Activated naive CD8-positive, alpha-beta T cell (primary cell): ENCODE data around the gene NCOA3.
A peak's percentile ranks its signal among the peaks of the same experiment; 100 is the strongest.

ENCODE experiments used
- H3K27ac Mint-ChIP-seq: one replicate; pipeline ENCODE4 v1.8.0; 2021; ENCODE audit warnings: mixed read lengths
- H3K27me3 Mint-ChIP-seq: one replicate; pipeline ENCODE4 v1.8.0; 2021; ENCODE audit warnings: mixed read lengths
- H3K36me3 Mint-ChIP-seq: one replicate; pipeline ENCODE4 v1.8.0; 2021; ENCODE audit warnings: mixed read lengths
- H3K4me1 Mint-ChIP-seq: one replicate; pipeline ENCODE4 v1.8.0; 2021; ENCODE audit warnings: low read depth, mixed read lengths
- H3K4me3 Mint-ChIP-seq: one replicate; pipeline ENCODE4 v1.8.0; 2021; ENCODE audit warnings: mild to moderate bottlenecking, mixed read lengths
- H3K9me3 Mint-ChIP-seq: one replicate; pipeline ENCODE4 v1.8.0; 2021; ENCODE audit warnings: low read depth, mixed read lengths

NCOA3 gene

DNA sequence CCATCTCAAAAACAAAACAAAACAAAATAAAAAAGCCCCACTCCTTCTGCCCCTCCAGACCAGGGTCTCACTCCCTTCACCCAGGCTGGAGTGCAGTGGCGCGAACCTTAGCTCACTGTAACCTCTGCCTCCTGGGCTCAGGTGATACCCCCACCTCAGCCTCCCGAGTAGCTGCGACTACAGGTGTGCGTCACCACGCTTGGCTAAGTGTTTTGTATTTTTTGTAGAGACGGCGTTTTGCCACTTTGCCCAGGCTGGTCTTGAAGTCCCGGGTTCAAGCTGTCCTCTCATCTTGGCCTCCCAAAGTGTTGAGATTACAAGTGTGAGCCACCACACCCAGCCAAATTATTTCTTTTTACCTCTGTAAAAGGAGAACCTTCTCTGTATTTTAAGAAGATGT, 110.1 kb downstream of the NCOA3 start:
- no peaks in the 10 kb centered on the region for H3K9me3 Mint-ChIP-seq
- peak overlapping the region; percentile 97 for H3K27ac Mint-ChIP-seq
- peaks cover 16% of the 10 kb centered on the region for H3K36me3 Mint-ChIP-seq
- peaks cover 82% of the 10 kb centered on the region for H3K4me1 Mint-ChIP-seq
- peak overlapping the region; percentile 53 for H3K4me3 Mint-ChIP-seq
- H3K27me3 Mint-ChIP-seq: no peaks in the 10 kb centered on the region

DNA sequence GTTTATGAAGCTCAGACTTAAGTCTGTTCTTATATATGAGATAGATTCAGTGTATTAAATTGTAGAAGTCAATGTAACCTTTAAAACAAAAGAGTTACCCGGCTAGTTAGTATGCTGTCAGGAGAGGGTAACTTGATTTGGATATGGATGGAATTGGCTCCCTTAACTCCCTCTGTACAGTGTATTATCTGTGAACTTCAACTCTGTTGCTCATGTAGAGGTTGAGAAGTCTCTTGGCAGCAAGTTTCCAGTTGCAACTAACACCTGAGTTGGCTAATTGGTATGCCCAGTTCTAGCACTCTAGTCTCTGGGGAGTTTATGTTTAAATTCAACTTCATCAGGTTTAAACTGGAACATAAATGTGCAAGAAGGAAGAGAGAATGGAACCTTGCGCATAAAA, 111.0 kb downstream of the NCOA3 start:
- Mint-ChIP-seq H3K27ac (peak overlapping the region; percentile 97), H3K36me3 (peaks cover 14% of the 10 kb centered on the region)

DNA sequence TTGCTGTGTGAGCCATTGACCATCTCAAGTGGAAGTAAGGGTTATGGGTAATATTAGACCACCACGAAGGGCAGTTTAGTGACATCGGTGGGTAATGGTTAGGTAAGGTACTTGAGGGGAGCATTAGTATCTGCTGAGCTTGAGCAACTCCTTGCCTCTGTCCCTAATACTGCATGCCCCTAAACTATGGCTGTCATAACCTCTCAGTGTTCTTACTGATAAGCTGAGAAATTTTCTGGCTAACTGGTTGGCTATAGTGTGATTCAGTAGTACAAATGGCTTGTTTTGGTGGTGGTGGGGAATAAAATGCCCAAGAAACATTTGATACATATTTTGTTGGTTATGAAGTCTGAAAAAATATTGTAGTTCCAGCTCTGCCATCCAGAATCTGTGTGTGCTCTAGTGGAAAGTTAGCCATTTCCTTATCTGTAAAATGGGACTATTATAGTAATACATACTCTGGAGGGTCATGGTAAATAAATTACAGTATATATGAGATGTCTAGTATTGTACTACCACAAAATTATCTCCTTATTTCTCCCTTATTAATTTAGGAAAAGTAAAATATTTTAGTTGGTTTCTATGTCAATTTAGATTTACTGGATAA, 113.1 kb downstream of the NCOA3 start:
- peaks cover 67% of the 10 kb centered on the region for H3K4me1 Mint-ChIP-seq
- no peaks in the 10 kb centered on the region for H3K27me3 Mint-ChIP-seq
- peaks cover 11% of the 10 kb centered on the region for H3K36me3 Mint-ChIP-seq
- H3K4me3 Mint-ChIP-seq: no peak overlapping the region
- H3K9me3 Mint-ChIP-seq: no peaks in the 10 kb centered on the region
- peak overlapping the region; percentile 89 for H3K27ac Mint-ChIP-seq

More for the DNA sequence above, 111.0 kb downstream of the NCOA3 start:
- no peaks in the 10 kb centered on the region for H3K27me3 Mint-ChIP-seq
- peaks cover 82% of the 10 kb centered on the region for H3K4me1 Mint-ChIP-seq
- H3K4me3 Mint-ChIP-seq: peak overlapping the region; percentile 53
- no peaks in the 10 kb centered on the region for H3K9me3 Mint-ChIP-seq

GRCh38 chr20:47618479-47618878, 116.8 kb downstream of the NCOA3 start:
- Mint-ChIP-seq H3K36me3 (peaks cover 12% of the 10 kb centered on the region), H3K27ac (peak overlapping the region; percentile 41), H3K4me1 (peaks cover 48% of the 10 kb centered on the region), H3K9me3 (no peaks in the 10 kb centered on the region), H3K4me3 (no peak overlapping the region), H3K27me3 (no peaks in the 10 kb centered on the region)

GRCh38 chr20:47620808-47621805, 119.4 kb downstream of the NCOA3 start:
- Mint-ChIP-seq H3K36me3 (peaks cover 12% of the 10 kb centered on the region), H3K27ac (peak overlapping the region; percentile 79)

GRCh38 chr20:47622118-47622665, 120.5 kb downstream of the NCOA3 start:
- H3K36me3 Mint-ChIP-seq: peaks cover 9% of the 10 kb centered on the region
- H3K4me1 Mint-ChIP-seq: peaks cover 25% of the 10 kb centered on the region
- H3K9me3 Mint-ChIP-seq: no peaks in the 10 kb centered on the region
- H3K4me3 Mint-ChIP-seq: no peak overlapping the region
- H3K27ac Mint-ChIP-seq: peak overlapping the region; percentile 73
- H3K27me3 Mint-ChIP-seq: no peaks in the 10 kb centered on the region

More at GRCh38 chr20:47620808-47621805, 119.4 kb downstream of the NCOA3 start:
- Mint-ChIP-seq H3K27me3 (no peaks in the 10 kb centered on the region), H3K4me1 (peaks cover 34% of the 10 kb centered on the region), H3K4me3 (no peak overlapping the region), H3K9me3 (no peaks in the 10 kb centered on the region)

- Mint-ChIP-seq H3K27me3 (no peaks in the 10 kb centered on the region), H3K4me1 (peaks cover 19% of the 10 kb centered on the region), H3K27ac (no peak overlapping the region), H3K4me3 (no peak overlapping the region), H3K36me3 (peaks cover 7% of the 10 kb centered on the region), H3K9me3 (no peaks in the 10 kb centered on the region)
These were observed 121.5 kb downstream of the NCOA3 start for GRCh38 chr20:47623206-47623605.

GRCh38 chr20:47627540-47627939, 125.9 kb downstream of the NCOA3 start:
- peaks cover 3% of the 10 kb centered on the region for H3K36me3 Mint-ChIP-seq
- H3K4me1 Mint-ChIP-seq: peaks cover 4% of the 10 kb centered on the region
- H3K9me3 Mint-ChIP-seq: no peaks in the 10 kb centered on the region
- H3K4me3 Mint-ChIP-seq: no peak overlapping the region
- H3K27me3 Mint-ChIP-seq: no peaks in the 10 kb centered on the region
- no peak overlapping the region for H3K27ac Mint-ChIP-seq

DNA sequence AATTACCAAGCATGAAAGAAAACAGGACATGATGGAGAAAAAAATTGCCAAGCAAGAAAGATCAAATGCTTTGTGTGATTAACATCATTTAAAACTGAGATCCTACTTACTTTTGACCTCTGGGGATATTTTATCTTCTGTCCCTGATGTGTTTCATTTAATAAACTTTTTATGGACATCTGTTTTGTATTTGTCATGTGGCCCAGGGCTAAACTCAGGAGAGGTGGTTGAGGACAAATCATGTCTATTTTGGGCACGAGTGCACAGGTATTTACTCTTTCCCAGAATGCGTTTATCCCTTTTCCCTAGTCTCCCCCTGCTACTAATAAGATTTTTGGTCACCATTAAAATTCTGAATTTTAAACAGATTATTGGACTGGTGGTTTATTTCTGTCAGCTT, 128.2 kb downstream of the NCOA3 start:
- Mint-ChIP-seq H3K4me1 (no peaks in the 10 kb centered on the region), H3K27ac (no peak overlapping the region), H3K9me3 (no peaks in the 10 kb centered on the region), H3K27me3 (no peaks in the 10 kb centered on the region), H3K4me3 (no peak overlapping the region), H3K36me3 (peaks cover 8% of the 10 kb centered on the region)

- Mint-ChIP-seq H3K36me3 (peaks cover 5% of the 10 kb centered on the region), H3K4me3 (no peak overlapping the region), H3K9me3 (no peaks in the 10 kb centered on the region), H3K4me1 (no peaks in the 10 kb centered on the region), H3K27ac (peak overlapping the region; percentile 1), H3K27me3 (no peaks in the 10 kb centered on the region)
These were observed 129.4 kb downstream of the NCOA3 start for GRCh38 chr20:47631078-47631477.

DNA sequence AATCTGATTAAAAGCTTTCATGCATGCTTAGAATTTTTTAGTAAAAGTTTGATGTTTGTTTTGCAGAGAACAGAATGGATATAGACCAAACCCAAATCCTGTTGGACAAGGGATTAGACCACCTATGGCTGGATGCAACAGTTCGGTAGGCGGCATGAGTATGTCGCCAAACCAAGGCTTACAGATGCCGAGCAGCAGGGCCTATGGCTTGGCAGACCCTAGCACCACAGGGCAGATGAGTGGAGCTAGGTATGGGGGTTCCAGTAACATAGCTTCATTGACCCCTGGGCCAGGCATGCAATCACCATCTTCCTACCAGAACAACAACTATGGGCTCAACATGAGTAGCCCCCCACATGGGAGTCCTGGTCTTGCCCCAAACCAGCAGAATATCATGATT, 133.6 kb downstream of the NCOA3 start:
- H3K4me1 Mint-ChIP-seq: no peaks in the 10 kb centered on the region
- H3K27me3 Mint-ChIP-seq: no peaks in the 10 kb centered on the region
- no peak overlapping the region for H3K27ac Mint-ChIP-seq
- H3K36me3 Mint-ChIP-seq: peaks cover 12% of the 10 kb centered on the region
- H3K9me3 Mint-ChIP-seq: no peaks in the 10 kb centered on the region
- no peak overlapping the region for H3K4me3 Mint-ChIP-seq

DNA sequence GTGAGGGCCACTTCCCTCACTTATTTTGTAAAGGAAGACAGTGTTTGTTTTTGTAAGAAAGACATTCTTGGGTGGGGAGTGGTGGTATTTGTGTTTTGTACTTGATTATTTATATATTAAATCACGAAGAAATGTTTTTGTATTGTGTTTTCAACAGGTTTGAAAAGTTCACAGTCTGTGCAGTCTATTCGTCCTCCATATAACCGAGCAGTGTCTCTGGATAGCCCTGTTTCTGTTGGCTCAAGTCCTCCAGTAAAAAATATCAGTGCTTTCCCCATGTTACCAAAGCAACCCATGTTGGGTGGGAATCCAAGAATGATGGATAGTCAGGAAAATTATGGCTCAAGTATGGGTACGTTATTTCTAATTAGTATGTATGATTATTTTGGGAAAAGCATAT, 137.2 kb downstream of the NCOA3 start:
- peaks cover 17% of the 10 kb centered on the region for H3K36me3 Mint-ChIP-seq
- no peak overlapping the region for H3K27ac Mint-ChIP-seq
- H3K9me3 Mint-ChIP-seq: no peaks in the 10 kb centered on the region

GRCh38 chr20:47642118-47642517, 140.4 kb downstream of the NCOA3 start:
- no peaks in the 10 kb centered on the region for H3K9me3 Mint-ChIP-seq
- H3K4me1 Mint-ChIP-seq: peaks cover 3% of the 10 kb centered on the region
- peaks cover 25% of the 10 kb centered on the region for H3K36me3 Mint-ChIP-seq
- H3K4me3 Mint-ChIP-seq: no peak overlapping the region
- H3K27ac Mint-ChIP-seq: peak overlapping the region; percentile 41
- no peaks in the 10 kb centered on the region for H3K27me3 Mint-ChIP-seq

More for the DNA sequence above, 137.2 kb downstream of the NCOA3 start:
- Mint-ChIP-seq H3K27me3 (no peaks in the 10 kb centered on the region), H3K4me3 (no peak overlapping the region), H3K4me1 (no peaks in the 10 kb centered on the region)

GRCh38 chr20:47642624-47643023, 140.9 kb downstream of the NCOA3 start:
- H3K4me3 Mint-ChIP-seq: no peak overlapping the region
- H3K4me1 Mint-ChIP-seq: peaks cover 3% of the 10 kb centered on the region
- peaks cover 22% of the 10 kb centered on the region for H3K36me3 Mint-ChIP-seq
- no peak overlapping the region for H3K27ac Mint-ChIP-seq
- H3K9me3 Mint-ChIP-seq: no peaks in the 10 kb centered on the region
- H3K27me3 Mint-ChIP-seq: no peaks in the 10 kb centered on the region

DNA sequence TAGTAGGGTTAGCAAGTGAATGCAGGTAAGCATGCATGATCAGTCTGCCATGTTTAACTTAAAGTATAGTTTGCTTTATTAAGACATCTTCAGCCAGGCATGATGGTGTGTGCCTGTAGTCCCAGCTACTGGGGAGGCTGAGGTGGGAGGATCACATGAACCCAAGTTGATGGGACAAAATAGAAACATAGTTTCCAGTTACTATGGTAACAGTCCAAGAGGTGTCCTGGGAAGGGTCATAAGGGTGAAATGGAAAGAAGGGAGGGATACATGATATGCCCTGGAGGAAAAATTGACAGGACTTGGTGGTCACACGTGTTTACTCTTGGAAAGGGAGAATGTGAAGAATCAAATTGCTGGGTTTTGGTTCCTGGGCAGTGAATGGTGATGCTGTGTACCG, 143.9 kb downstream of the NCOA3 start:
- Mint-ChIP-seq H3K9me3 (no peaks in the 10 kb centered on the region), H3K27me3 (no peaks in the 10 kb centered on the region), H3K4me3 (no peak overlapping the region), H3K4me1 (peaks cover 3% of the 10 kb centered on the region), H3K36me3 (peaks cover 17% of the 10 kb centered on the region), H3K27ac (peak overlapping the region; percentile 83)
